ENCODE results near the gene SMAD5.

The SMAD5 gene

GRCh38 chr5:136157514-136157913 lies 24.9 kb downstream of the SMAD5 start:
- no peak for FAIRE-seq

GRCh38 chr5:136159457-136159856 lies 26.8 kb downstream of the SMAD5 start:
- no peak for FAIRE-seq

- no peak for FAIRE-seq
Observed at GRCh38 chr5:136162008-136162407, 29.4 kb downstream of the SMAD5 start.

GRCh38 chr5:136164226-136164625 lies 31.6 kb downstream of the SMAD5 start:
- FAIRE-seq: no peak

GRCh38 chr5:136166909-136167308 lies 34.3 kb downstream of the SMAD5 start:
- no peak for FAIRE-seq

- FAIRE-seq: no peak
Observed at GRCh38 chr5:136169218-136169617, 36.6 kb downstream of the SMAD5 start.

GRCh38 chr5:136174021-136174659 lies 41.5 kb downstream of the SMAD5 start:
- peak; percentile 85 for FAIRE-seq

- FAIRE-seq: no peak
Observed at GRCh38 chr5:136182618-136183017, 50.0 kb downstream of the SMAD5 start.

- FAIRE-seq: no peak
Observed at GRCh38 chr5:136185974-136186665, 53.5 kb downstream of the SMAD5 start.

GRCh38 chr5:136186796-136187195 lies 54.2 kb downstream of the SMAD5 start:
- FAIRE-seq: no peak

GRCh38 chr5:136188859-136189258 lies 56.2 kb downstream of the SMAD5 start:
- FAIRE-seq: no peak

- no peak for FAIRE-seq
Observed at GRCh38 chr5:136190091-136190720, 57.6 kb downstream of the SMAD5 start.

- no peak for FAIRE-seq
Observed at GRCh38 chr5:136190904-136191303, 58.3 kb downstream of the SMAD5 start.

GRCh38 chr5:136191304-136192014 lies 58.8 kb downstream of the SMAD5 start:
- no peak for FAIRE-seq

GRCh38 chr5:136192015-136192525 lies 59.4 kb downstream of the SMAD5 start:
- FAIRE-seq: no peak

GRCh38 chr5:136192526-136193321 lies 60.1 kb downstream of the SMAD5 start, which contains the start of gene SMIM32:
Gene SMIM32, minus strand, starts transcription at chr5:136193162. Its CDS starts 638 bp downstream, at chr5:136192524.
- FAIRE-seq: no peak

GRCh38 chr5:136193322-136193935 lies 60.8 kb downstream of the SMAD5 start:
- FAIRE-seq: no peak

- FAIRE-seq: no peak
Observed at GRCh38 chr5:136194576-136194975, 61.9 kb downstream of the SMAD5 start.

GRCh38 chr5:136195971-136196820 lies 63.6 kb downstream of the SMAD5 start:
- no peak for FAIRE-seq

- FAIRE-seq: no peak
Observed at GRCh38 chr5:136197462-136198142, 65.0 kb downstream of the SMAD5 start.
